Stimulated activated CD4-positive, alpha-beta T cell treated with anti-CD3 and anti-CD28 coated beads, Interleukin-4, amount 100 ng/mL, for 48 hours (primary cell): Measurements from ENCODE around the gene UBE3C.
"Not testable (repeated sequence)": the region's sequence is repeated elsewhere in the genome, so short reads cannot be mapped to it uniquely, and the experiment has no call there.

ENCODE experiments used
- DNase-seq, 2 donors: peaks; one replicate each; pipeline ENCODE4 v3.0.0-alpha.2; 2020; ENCODE audit warnings: low read depth in 2 of 2

UBE3C gene

DNA sequence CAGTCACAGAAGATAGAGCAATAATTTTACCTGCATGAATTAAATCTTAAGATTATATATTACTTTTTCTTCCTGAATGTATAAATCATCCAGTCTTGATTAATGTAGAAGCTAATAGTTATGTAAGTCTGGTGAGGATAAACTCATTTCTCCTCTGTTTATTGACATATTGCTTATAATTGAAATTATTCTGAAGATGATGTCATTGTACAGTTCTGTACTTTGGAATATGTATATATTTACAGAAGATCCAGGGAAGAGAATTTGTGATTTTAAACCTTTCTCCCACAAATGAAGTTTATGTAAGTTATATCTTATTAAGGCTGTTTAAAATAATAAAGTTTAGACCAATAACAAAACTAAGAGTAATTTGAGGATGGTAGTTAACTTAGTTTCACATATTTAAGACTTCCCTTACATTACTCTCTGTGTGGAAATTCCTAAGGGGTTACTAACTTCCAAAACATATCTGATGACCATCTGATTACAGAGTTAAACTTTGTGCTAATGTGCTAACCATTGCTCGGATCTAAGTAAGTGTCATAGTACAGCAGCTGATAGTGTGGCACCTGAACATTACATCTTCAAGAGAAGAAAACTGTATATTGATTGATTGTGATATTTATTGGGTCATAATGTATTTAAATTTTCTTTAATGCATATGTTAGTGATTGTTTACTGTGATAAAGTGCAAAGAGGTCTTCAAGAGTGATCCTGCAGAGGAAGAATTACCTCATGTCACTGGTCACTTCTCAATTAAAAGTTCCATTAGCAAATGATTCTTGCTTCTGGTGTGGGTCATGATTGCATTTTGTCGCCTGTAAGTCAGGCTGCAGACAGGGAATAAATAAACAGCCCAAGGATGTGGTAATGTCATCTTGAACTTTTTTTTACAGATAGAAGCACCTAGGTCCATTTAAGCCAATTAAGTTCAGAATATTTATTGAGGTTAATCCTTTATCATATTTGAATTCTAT is 96.9 kb downstream of the UBE3C start:
- no peak for DNase-seq

DNA sequence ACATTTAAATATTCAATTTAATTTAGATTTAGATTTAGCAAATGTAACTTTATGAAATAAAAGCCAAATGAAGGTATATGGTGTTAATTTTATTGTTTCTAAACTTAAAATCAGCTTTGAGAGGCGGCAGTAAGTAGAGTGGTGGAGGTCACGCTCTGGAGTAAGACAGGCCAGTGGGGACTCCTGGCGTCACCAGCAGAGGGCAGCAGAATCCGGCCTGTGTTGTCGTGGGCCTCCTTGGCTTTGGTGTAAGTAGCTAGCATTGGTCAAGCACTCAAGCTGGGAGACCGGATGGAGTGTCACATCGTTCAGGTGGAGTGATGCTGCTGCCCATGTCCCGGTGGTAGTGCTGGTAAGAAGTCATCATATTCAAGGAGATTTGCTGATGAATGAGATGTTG is 99.4 kb downstream of the UBE3C start:
- no peak for DNase-seq

DNA sequence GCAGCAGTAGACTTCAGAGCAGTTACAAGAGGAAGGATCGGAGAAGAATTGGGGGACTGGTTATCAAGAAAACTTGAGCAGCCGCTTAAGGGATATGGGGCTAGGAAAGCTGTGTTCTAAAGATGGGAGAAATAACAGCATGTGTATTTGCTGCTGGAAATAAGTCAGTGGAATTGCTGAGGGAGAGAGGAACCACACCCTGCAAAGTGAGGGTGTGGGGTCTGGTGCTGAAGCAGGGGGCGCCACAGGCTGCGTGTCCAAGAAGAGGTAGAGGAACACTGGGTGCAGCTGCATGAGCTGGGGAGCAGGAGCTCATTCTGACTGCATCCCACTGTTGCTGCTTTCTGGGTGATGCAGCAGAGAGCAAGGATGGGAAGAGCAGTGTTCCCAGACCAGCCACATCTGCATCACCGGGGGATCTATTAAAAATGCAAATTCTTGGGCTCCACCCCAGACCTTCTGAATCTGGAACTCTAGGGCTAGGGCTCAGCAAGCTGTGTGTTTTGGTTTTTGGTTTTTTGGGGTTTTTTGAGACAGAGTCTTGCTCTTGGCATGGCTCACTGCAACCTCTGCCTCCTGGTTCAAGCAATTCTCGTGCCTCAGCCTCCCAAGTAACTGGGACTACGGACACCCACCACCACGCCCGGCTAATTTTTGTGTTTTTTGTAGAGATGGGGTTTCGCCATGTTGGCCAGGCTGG is 101.0 kb downstream of the UBE3C start:
- no peak for DNase-seq

DNA sequence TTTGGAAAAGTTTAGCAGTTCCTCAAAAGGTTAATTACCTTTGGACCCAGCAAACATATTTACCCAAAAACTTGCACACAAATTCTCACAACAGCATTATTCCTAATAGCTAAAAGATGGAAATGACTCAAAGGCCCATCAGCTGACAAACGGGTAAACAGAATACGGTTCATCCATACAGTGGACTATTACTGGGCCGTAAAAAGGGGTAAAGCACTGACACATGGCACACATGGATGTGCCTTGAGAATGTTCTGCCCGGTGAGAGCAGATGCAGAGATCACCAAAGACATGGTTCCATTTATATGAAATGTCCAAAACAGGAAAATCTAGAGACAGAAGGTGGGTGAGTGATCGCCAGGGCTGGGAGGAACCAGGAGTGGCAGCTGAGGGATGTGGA is 102.9 kb downstream of the UBE3C start:
- no peak for DNase-seq

DNA sequence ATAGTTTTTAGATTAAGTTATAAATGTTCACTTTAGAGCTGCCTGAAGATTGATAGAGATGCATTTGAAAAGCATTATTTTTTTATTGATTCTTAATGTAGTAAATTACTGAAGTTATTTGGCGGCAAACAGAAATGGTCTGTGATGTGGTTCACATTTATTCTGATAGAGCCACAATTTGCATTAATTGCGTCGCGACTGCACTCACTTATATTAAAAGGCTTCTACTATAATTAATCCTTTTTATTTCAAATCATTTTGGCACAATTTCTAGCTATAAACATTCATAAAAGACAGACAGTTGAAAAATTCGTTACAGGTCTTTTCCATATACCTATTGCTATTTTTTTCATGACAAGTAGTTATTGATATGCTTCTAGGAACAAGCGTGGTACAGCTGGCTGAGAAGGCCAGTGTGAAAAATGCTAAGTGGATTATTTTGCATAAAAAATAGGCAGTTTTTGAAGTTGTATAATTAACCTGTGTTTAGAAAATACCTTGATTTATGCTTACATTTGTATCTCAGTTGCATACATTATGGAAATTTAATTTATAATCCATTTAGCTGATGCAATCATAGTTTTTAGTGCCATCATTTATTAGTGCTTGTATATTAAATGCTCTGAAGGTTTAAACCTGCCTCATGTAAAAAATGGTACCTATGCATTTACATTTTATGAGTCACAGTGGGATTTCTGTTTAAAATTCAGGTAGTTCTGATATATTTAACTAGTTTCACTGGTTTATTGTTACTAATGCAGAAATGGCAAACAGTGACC is 106.0 kb downstream of the UBE3C start:
- DNase-seq = no peak

DNA sequence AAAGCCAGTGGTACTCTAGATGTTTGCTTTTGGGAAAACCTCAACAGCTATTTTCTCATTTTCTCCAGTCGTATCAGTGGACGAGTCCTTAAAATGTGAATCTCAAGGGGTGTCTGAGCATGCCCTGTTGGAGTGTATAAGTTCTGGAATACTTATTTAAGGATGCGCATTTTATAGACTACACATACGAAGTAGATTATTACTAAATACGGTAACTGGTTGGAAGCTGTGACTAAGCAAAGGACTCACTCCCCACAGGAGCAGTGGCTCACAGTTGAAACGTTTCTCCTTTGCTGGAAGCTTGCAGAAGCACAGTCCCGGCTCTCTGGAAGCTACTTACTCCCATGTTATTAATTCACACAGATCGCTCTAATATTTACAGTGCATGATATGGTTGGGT is 107.3 kb downstream of the UBE3C start:
- no peak for DNase-seq

DNA sequence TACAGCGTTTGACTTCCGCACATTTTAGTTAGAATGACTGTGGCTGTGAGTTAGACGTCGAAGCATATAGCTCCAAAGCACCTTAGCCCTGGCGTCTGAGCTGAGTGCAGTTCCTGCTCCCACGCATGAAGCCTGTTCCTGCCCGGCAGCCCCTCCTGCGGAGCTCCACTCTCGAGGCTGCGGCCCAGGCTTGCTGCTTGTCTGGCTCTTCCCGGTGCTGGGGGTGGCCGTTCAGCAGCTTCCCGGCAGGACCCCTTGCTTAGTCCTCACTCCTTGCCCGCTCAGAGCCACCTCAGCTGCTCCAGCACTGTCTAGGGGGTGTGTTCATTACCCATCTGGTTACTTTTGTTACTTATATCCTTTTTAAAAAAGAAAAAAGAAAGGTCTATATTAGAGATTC is 109.9 kb downstream of the UBE3C start:
- DNase-seq = no peak

DNA sequence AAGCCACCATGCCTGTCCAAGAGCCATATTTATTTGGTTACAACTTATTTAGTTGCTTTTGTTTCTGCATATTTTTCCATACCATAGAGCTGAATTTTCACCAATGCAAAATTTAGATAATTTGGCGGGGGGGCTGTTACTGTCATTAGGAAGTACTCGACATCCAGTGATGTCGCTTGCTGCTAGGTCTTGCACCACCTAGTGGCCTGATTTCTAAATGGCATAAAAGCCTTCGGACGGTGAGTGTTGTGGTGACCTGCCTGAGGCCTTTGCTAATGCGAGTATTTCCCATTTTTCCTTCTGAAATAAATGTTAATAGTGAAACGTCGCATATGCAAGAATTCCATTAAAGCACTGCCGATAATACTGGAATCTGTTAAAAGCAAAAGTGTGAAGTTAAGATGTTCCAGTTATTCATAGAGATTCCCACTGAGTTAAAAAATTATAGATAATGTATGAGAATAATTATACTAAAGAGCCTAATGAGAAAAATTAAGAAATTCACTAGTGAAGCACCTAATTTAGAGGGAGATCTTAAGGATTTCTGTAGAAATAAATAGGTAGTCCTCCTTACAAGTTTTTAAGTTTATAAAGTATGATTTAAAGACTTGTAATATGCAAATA is 112.0 kb downstream of the UBE3C start:
- DNase-seq = peak; percentile 18 to 34

DNA sequence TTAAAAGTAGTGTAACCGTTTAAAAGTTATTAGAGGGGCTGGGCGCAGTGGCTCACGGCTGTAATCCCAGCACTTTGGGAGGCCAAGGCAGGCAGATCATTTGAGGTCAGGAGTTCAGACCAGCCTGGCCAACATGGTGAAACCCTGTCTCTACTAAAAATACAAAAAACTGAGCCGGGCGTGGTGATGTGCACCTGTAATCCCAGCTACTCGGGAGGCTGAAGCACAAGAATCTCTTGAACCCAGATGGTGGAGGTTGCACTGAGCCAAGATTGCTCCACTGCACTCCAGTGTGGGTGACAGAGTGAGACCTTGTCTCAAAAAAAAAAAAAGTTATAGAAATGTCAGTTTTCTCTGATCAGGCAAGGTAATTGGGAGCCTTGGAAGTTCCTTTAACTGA is 113.1 kb downstream of the UBE3C start:
- not testable (repeated sequence) for DNase-seq

DNA sequence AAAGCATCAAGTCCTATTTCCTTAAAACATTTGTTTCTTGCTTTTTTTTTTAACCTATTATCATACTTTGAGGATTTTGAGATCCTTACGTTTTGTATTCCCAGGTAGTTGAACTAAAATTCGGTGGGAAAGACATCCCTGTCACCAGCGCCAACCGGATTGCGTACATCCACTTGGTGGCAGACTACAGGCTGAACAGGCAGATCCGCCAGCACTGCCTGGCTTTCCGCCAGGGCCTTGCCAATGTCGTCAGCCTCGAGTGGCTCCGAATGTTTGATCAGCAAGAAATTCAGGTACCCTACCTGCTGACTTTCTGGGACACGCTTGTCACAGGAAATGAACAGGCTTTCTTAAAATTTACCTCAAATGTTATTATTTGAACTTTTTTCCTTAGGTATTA is 115.1 kb downstream of the UBE3C start:
- no peak for DNase-seq

DNA sequence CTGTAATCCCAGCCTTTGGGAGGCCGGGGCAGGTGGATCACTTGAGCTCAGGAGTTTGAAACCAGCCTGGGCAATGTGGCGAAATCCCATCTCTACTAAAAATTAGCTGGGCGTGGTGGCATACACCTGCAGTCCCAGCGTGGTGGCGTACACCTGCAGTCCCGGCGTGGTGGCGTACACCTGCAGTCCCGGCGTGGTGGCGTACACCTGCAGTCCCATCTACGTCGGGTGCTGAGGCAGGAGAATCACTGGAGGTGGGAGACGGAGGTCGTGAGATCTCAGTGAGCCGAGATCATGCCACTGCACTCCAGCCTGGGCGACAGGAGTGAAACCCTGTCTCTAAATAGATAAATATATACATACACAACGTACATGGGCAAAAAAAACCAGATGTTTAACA is 116.1 kb downstream of the UBE3C start:
- not testable (repeated sequence) for DNase-seq

DNA sequence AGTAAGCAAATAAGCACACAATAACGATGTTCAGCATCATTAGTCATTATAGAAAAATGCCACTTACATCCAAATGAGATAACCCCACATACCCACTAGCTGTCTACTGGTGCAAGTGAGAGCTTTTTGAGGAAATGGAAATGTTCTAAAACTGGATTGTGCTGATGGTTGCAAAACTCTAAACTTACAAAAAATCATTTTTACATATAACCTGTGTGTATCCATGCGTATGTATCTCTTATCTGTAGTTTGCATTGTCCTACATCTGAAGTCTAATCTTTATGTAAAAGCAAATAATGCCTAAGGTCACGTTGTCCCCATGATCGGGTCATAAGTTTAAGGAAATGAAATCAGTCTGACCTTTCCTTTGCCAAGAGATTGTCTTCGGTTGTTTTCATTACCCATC is 116.5 kb downstream of the UBE3C start:
- no peak for DNase-seq

DNA sequence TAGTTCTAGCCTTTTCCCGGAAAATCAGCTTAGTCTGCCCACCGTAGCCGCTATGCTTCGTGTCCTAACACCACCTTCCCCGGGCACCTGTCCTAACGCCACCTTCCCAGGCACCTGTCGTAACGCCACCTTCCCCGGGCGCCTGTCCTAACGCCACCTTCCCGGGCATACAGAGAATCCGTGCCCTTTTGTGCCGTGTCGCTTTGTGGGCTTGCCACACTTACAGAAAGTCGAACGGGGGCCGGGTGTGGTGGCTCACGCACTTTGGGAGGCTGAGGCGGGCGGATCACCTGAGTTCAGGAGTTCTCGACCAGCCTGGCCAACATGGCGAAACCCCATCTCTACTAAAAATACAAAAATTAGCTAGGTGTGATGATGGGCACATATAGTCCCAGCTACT is 124.4 kb downstream of the UBE3C start:
- DNase-seq = no peak

DNA sequence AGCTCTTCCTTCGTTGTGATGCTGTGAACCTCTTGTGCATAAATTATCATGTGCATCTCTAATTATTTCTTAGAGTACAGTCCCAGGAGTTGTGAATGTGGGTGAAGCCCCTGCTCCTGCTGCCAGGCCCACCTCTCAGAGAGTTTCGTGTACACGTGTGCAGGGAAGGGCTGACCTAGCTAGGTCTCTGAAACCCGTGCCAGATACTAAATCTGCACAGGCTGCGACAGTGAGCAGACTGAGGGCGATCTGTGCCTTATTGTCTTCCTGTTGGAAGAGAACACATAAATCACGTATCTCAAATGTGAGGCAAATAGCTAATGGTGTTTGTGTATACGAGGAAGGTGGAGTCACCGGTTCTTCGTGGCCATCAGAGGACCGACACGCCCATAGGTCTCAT is 126.3 kb downstream of the UBE3C start:
- DNase-seq = no peak

DNA sequence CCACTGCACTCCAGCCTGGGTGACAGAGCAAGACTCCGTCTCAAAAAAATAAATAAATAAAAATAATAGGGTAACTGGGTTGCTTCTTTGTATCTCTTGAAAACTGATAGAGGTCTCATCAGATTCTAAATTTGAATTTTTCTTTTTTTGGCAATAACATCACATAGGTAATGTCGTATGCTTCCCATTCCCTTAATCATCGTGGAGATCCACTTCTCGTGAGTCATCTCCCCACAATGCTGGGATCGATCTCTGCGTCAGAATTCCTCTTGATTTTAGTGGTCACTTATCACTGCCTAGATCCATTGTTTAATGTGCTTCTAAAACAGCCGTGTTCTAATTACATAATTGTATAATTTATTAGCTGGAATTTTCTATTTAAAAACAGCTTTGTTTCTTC is 127.5 kb downstream of the UBE3C start:
- DNase-seq = no peak

DNA sequence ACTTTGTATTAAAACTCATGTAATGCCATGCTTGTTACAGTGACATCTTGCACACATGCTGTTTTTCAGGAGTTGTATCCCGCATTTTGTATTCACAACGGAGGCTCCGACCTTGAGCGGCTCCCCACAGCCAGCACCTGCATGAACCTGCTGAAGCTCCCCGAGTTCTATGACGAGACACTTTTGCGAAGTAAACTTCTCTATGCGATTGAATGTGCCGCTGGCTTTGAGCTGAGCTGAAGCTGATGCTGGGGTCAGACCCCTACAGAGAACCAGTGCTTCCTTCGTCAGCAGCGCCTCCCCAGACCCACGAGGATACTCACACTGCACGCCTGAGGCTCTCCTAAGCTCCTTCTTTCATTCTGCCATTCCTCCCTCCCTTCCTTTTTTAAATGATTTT is 128.8 kb downstream of the UBE3C start:
- DNase-seq = no peak

DNA sequence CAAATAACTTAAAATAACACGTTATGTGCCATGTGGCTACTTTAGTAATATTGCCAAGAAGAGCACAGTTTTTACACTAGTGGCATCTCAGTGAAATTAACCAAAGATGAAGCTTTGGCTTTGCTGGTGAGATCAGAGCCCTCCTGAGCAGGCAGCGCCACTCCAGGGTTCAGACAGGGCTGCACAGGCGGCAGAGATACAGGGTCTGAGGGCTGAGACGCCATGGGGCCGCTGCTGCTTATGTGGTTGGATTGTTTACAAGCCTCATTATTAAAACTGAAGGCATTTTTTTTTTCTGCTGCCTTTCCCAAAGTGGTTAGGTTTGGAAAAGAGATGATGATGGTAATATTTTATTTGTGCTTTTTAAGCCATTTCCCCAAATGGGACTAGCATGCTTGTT is 129.2 kb downstream of the UBE3C start:
- no peak for DNase-seq

DNA sequence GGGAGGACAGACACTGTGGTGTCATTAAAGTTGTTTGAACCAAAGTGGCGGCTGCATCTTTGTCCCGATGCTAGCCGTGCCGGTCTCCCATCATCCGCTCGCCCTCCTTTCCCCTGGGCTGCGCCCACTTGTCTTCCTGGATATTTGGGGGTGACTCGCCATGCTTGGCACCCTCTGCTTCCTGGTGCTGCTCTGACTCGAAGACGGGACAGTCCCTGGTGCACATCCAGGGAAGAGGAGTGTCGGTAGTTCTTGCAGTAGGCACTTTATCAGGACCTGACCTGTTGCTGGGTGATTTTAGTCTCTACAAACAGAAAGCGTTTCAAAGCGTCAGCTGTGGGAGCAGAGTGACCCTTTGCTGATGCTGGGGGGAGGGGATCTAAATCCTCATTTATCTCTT is 129.8 kb downstream of the UBE3C start:
- no peak for DNase-seq

DNA sequence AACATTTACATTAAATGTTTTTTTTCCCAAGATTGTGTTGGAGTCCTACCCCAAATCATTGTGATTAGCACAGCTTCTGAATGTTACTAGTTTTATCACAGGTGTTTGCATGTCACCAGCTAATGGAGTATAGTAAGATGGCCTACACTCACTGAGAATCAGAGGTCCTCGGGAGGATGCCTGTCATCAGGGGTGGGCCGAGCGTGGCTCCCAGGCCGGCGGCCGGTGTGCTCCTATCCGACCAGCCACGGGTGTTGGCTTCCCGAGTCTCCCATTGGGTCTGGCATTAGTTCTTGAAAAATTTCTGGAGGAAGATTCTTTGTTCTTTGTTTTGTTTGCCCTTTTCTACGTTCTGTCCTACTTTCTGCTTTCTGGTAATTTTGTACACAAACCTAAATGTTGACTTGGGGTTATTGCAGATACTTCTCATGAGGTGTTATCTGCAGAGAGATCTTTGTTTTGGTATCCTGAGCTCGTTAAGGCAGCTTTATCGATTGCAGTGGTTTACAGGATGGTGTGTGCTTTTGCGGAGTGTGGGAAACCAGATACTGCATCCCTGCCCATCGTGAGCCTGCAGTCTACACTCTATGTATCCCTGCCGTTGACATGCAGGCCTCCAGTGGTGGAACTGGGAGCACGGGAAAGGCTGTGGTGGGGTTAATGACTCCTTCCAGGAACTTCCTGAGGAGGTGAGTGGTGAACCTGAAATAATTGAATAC is 130.8 kb downstream of the UBE3C start:
- no peak for DNase-seq

DNA sequence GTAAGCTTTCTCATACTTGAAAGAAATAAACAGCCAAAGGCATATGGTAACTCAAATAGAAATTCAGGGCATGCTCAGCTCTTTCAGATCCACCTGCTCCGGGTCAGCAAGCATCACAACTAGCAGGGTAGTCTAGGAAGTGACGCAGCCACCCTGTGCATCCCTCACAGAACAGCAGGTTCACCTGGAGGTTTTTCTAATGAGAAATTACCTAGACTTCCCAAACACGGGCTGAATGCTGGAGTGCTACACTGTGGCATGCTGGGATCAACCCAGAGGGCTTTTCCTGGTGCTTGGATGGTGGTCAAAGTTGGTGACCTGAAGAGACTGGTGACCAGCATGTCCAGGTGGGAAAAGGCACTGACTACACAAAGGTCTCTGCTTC is 131.3 kb downstream of the UBE3C start:
- no peak for DNase-seq

DNA sequence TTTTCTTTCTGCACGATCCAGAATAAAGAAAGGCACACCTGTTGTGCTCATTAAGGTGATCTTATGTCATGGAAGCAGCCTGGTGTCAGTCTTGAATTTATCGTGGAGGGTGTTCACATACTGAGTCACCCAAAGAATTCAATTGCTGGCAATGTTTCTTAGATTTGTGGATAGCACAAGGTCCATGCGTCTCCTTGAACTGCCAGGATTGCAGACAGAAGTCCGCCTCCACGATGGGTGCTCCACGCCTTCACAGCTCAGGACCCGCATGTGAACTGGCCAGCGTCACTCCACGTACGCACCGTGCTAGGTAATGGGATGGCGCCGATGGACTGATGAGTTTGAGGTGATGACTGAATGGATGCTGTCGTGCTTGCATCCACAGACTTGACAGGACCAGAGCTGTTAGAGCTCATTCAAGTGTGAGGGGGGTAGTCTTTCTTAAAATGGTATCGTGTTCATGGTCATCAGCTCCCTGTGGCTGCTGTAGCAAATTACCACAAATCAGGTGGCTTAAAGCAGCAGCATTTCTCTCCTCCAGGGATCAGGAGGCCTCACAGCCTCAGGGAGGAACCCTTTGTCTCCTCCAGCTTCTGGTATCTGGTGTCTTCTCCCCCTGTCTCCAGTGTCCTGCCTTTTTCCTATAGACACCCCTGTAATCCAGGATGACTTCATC is 132.7 kb downstream of the UBE3C start:
- DNase-seq = no peak
